IPS DF 4.7 (cell line): ENCODE measurements around the gene KIF5C.
"Not testable (repeated sequence)": the region's sequence is repeated elsewhere in the genome, so short reads cannot be mapped to it uniquely, and the experiment has no call there.

Source experiments
- DNase-seq: peaks from one replicate; pipeline ENCODE4 v3.0.0-alpha.2; 2013; ENCODE audit warnings: low spot score; ENCODE audit errors: extremely low read depth

KIF5C gene

GRCh38 chr2:148963461-148963860 lies 88.4 kb downstream of the KIF5C start:
- DNase-seq = no peak

GRCh38 chr2:148965623-148966437 lies 90.8 kb downstream of the KIF5C start:
- no peak for DNase-seq

GRCh38 chr2:148966438-148966758 lies 91.4 kb downstream of the KIF5C start:
- no peak for DNase-seq

- no peak for DNase-seq
Measured at GRCh38 chr2:148967056-148967455, 92.0 kb downstream of the KIF5C start.

- no peak for DNase-seq
Measured at GRCh38 chr2:148967578-148967977, 92.6 kb downstream of the KIF5C start.

- DNase-seq = no peak
Measured at GRCh38 chr2:148968301-148968700, 93.3 kb downstream of the KIF5C start.

GRCh38 chr2:148968776-148969319 lies 93.8 kb downstream of the KIF5C start:
- no peak for DNase-seq

GRCh38 chr2:148969659-148970061 lies 94.6 kb downstream of the KIF5C start:
- DNase-seq = no peak

- no peak for DNase-seq
Measured at GRCh38 chr2:148970385-148970784, 95.4 kb downstream of the KIF5C start.

- DNase-seq = no peak
Measured at GRCh38 chr2:148971547-148971946, 96.5 kb downstream of the KIF5C start.

GRCh38 chr2:148974095-148974494 lies 99.1 kb downstream of the KIF5C start:
- DNase-seq = no peak

- no peak for DNase-seq
Measured at GRCh38 chr2:148978026-148978685, 103.1 kb downstream of the KIF5C start.

- no peak for DNase-seq
Measured at GRCh38 chr2:148978706-148979105, 103.7 kb downstream of the KIF5C start.

GRCh38 chr2:148979164-148979918 lies 104.3 kb downstream of the KIF5C start:
- no peak for DNase-seq

GRCh38 chr2:148979919-148980277 lies 104.9 kb downstream of the KIF5C start:
- no peak for DNase-seq

- not testable (repeated sequence) for DNase-seq
Measured at GRCh38 chr2:148980496-148980895, 105.5 kb downstream of the KIF5C start.

GRCh38 chr2:148981324-148981723 lies 106.3 kb downstream of the KIF5C start:
- no peak for DNase-seq

- no peak for DNase-seq
Measured at GRCh38 chr2:148981781-148982180, 106.8 kb downstream of the KIF5C start.

GRCh38 chr2:148982282-148982681 lies 107.3 kb downstream of the KIF5C start:
- no peak for DNase-seq

GRCh38 chr2:148983896-148984295 lies 108.9 kb downstream of the KIF5C start:
- no peak for DNase-seq

- no peak for DNase-seq
Measured at GRCh38 chr2:148984449-148984848, 109.4 kb downstream of the KIF5C start.

GRCh38 chr2:148987286-148987685 lies 112.3 kb downstream of the KIF5C start:
- DNase-seq = no peak
